ENCODE results near the gene MRPS15.

- no peak for TF ChIP-seq POLR2A (IDR thresholded peaks at IDR 0.05)
- TF ChIP-seq CTCF (IDR thresholded peaks at IDR 0.05): no peak
These were observed 47.9 kb upstream of the MRPS15 start for GRCh38 chr1:36511804-36512798.
